ENCODE measurements around the gene RALGAPA1.
"Not testable (repeated sequence)": the region's sequence is repeated elsewhere in the genome, so short reads cannot be mapped to it uniquely, and the experiment has no call there.

RALGAPA1 gene

GRCh38 chr14:35621996-35622395, 187.1 kb downstream of the RALGAPA1 start:
- DNase-seq (ENCODE audit: low spot score): not testable (repeated sequence)

- not testable (repeated sequence) for DNase-seq (ENCODE audit: low spot score)
Measured at GRCh38 chr14:35619998-35620397, 189.1 kb downstream of the RALGAPA1 start.

GRCh38 chr14:35619461-35619860, 189.6 kb downstream of the RALGAPA1 start:
- not testable (repeated sequence) for DNase-seq (ENCODE audit: low spot score)

- DNase-seq (ENCODE audit: low spot score): no peak
Measured at GRCh38 chr14:35617500-35617899, 191.6 kb downstream of the RALGAPA1 start.

- no peak for DNase-seq (ENCODE audit: low spot score)
Measured at GRCh38 chr14:35607380-35607779, 201.7 kb downstream of the RALGAPA1 start.

- no peak for DNase-seq (ENCODE audit: low spot score)
Measured at GRCh38 chr14:35600253-35600652, 208.8 kb downstream of the RALGAPA1 start.

GRCh38 chr14:35594616-35595015, 214.5 kb downstream of the RALGAPA1 start:
- DNase-seq (ENCODE audit: low spot score): no peak

GRCh38 chr14:35587373-35587772, 221.7 kb downstream of the RALGAPA1 start:
- DNase-seq (ENCODE audit: low spot score): not testable (repeated sequence)

- DNase-seq (ENCODE audit: low spot score): no peak
Measured at GRCh38 chr14:35578639-35579038, 230.5 kb downstream of the RALGAPA1 start.

GRCh38 chr14:35578135-35578534, 231.0 kb downstream of the RALGAPA1 start:
- no peak for DNase-seq (ENCODE audit: low spot score)

- no peak for DNase-seq (ENCODE audit: low spot score)
Measured at GRCh38 chr14:35576856-35577255, 232.2 kb downstream of the RALGAPA1 start.

- DNase-seq (ENCODE audit: low spot score): no peak
Measured at GRCh38 chr14:35576260-35576659, 232.8 kb downstream of the RALGAPA1 start.

- no peak for DNase-seq (ENCODE audit: low spot score)
Measured at GRCh38 chr14:35573911-35574310, 235.2 kb downstream of the RALGAPA1 start.

GRCh38 chr14:35571598-35571997, 237.5 kb downstream of the RALGAPA1 start:
- no peak for DNase-seq (ENCODE audit: low spot score)

- DNase-seq (ENCODE audit: low spot score): no peak
Measured at GRCh38 chr14:35565871-35566464, 243.1 kb downstream of the RALGAPA1 start.

GRCh38 chr14:35558680-35559079, 250.4 kb downstream of the RALGAPA1 start:
- no peak for DNase-seq (ENCODE audit: low spot score)

GRCh38 chr14:35557221-35557747, 251.8 kb downstream of the RALGAPA1 start:
- DNase-seq (ENCODE audit: low spot score): no peak

GRCh38 chr14:35556548-35556947, 252.5 kb downstream of the RALGAPA1 start:
- no peak for DNase-seq (ENCODE audit: low spot score)

- DNase-seq (ENCODE audit: low spot score): no peak
Measured at GRCh38 chr14:35553808-35554207, 255.3 kb downstream of the RALGAPA1 start.

- DNase-seq (ENCODE audit: low spot score): no peak
Measured at GRCh38 chr14:35551081-35551480, 258.0 kb downstream of the RALGAPA1 start.

- no peak for DNase-seq (ENCODE audit: low spot score)
Measured at GRCh38 chr14:35549551-35549950, 259.5 kb downstream of the RALGAPA1 start.

- DNase-seq (ENCODE audit: low spot score): no peak
Measured at GRCh38 chr14:35543006-35543405, 266.1 kb downstream of the RALGAPA1 start.

- DNase-seq (ENCODE audit: low spot score): no peak
Measured at GRCh38 chr14:35539969-35540368, 269.1 kb downstream of the RALGAPA1 start.

- DNase-seq (ENCODE audit: low spot score): no peak
Measured at GRCh38 chr14:35535483-35536112, 273.5 kb downstream of the RALGAPA1 start.
